Activated CD4-positive, alpha-beta T cell treated with anti-CD3 and anti-CD28 coated beads for 36 hours (primary cell): ENCODE data around the gene SNRPB. TPM values are rescaled to one million over a fixed set of nuclear protein-coding genes. Genes with fewer than 3 reads are reported as not detected.

Source experiments
- ATAC-seq: fragments of 200-7000 bp; cut with Tn5 transposase; one replicate; pipeline ENCODE4 v1.10.0; 2021; ENCODE audit warnings: mild to moderate bottlenecking, moderate library complexity
- CTCF ChIA-PET: fragments of 350-600 bp; sonication (Branson Sonifier 250); formaldehyde crosslinking; loops from one replicate; lab custom pipeline; 2021; ENCODE audit warnings: antibody characterized with exemption; lab: Charles Lee
- POLR2A ChIA-PET: fragments of 350-600 bp; sonication (Branson Sonifier 250); formaldehyde crosslinking; loops from one replicate; lab custom pipeline; 2021; ENCODE audit warnings: antibody characterized with exemption, inconsistent platforms; lab: Charles Lee
- DNase-seq: peaks from one replicate; pipeline ENCODE4 v3.0.0-alpha.2; 2020
- H3K27ac Mint-ChIP-seq: one replicate; pipeline ENCODE4 v1.8.0; 2021; ENCODE audit warnings: mixed read lengths
- H3K27me3 Mint-ChIP-seq: one replicate; pipeline ENCODE4 v1.8.0; 2021; ENCODE audit warnings: mixed read lengths
- H3K36me3 Mint-ChIP-seq: one replicate; pipeline ENCODE4 v1.8.0; 2021; ENCODE audit warnings: low read depth, mixed read lengths
- H3K4me1 Mint-ChIP-seq: one replicate; pipeline ENCODE4 v1.8.0; 2021; ENCODE audit warnings: mixed read lengths
- H3K4me3 Mint-ChIP-seq: one replicate; pipeline ENCODE4 v1.8.0; 2021; ENCODE audit warnings: mild to moderate bottlenecking, moderate library complexity, mixed read lengths
- H3K9me3 Mint-ChIP-seq: one replicate; pipeline ENCODE4 v1.8.0; 2021; ENCODE audit warnings: low read depth, mixed read lengths
- intact Hi-C, 2 experiments: fragments of 100-400 bp; cut with DNase I in 1 of 2; cut with micrococcal nuclease in 1 of 2; formaldehyde crosslinking; loops; one replicate each; pipeline versions ENCODE4 v1.14.2 to v1.15.1; 2022 to 2024; cut with DNase I, micrococcal nuclease
- total RNA-seq, 2 experiments: library from RNA; stranded (reverse); gene quantifications; one replicate each; pipeline ENCODE4 v1.2.3, GENCODE V29; 2021

The SNRPB gene
- 100 to 1,000 TPM; 348 to 466 TPM for total RNA-seq

DNA sequence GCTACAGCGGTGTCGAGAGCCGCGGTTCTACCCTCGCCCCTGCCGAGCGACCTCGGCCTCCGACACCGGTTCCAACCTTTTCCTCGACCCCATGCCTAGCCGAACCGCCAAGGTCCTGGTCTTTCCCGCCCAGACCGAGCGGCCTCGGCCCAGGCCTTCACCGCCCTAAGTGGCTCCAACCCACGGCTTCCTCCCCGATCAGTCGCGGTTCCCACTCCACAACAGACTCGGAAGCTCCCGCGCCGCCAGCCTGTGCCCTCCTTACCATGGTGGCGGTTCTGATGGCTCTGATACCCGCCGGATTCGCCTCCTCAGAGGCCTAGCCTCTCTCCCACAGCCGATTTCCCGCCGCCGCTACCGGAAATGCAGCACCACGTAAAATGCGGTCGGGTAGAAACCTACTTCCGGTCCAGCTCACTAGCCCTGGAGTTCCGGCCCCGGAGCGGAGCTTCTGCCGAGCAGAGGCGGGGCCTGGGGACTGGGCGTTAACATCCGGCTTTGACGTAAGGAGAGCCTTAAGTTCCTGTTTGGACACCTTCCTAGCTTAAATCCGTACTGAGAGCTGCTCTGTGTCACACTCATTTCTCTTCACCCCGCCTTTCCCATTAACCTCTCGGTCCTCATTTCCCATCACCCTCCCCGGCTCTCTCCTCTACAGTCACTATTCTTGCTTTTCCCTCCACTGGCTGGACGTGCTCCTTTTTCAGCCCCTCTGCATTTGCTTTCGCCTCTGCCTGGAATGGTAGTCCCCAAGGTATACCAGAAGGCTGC lies at the start of gene SNRPB:
Gene SNRPB (minus strand): TSS at position 367 of the 771 bp plus-strand sequence. CDS start 99 bp downstream, at position 268.
- H3K36me3 Mint-ChIP-seq = peaks cover 51% of the 10 kb centered on the region
- ChIA-PET CTCF (interaction anchor here (0.8 to 5.6 kb wide), 6 partner anchors 11 to 263 kb away, joined by 3 to 42 read pairs (median 5); no protein-coding TSS in a partner anchor), POLR2A (interaction anchor here (0.8 to 2.9 kb wide), 11 partner anchors 11 to 660 kb away, joined by 3 to 29 read pairs (median 5); partner anchors contain the start of genes NOP56 and ZNF343)
- no peaks in the 10 kb centered on the region for H3K27me3 Mint-ChIP-seq
- H3K4me1 Mint-ChIP-seq = peaks cover 49% of the 10 kb centered on the region
- no peaks in the 10 kb centered on the region for H3K9me3 Mint-ChIP-seq
- ATAC-seq (peak; percentile 99), DNase-seq (peak; percentile 98)
- H3K27ac Mint-ChIP-seq = peak within 1 kb of the TSS; percentile 100
- peak within 1 kb of the TSS; percentile 96 for H3K4me3 Mint-ChIP-seq
- intact Hi-C loops = loop anchor here (1.0 to 2.0 kb wide), 11 partner anchors 9 to 1352 kb away; partner anchors contain the start of genes NOP56 (in 2 of the 2), NSFL1C (in 1 of the 2), PCED1A (in 1 of the 2) and PSMF1 (in 1 of the 2)

DNA sequence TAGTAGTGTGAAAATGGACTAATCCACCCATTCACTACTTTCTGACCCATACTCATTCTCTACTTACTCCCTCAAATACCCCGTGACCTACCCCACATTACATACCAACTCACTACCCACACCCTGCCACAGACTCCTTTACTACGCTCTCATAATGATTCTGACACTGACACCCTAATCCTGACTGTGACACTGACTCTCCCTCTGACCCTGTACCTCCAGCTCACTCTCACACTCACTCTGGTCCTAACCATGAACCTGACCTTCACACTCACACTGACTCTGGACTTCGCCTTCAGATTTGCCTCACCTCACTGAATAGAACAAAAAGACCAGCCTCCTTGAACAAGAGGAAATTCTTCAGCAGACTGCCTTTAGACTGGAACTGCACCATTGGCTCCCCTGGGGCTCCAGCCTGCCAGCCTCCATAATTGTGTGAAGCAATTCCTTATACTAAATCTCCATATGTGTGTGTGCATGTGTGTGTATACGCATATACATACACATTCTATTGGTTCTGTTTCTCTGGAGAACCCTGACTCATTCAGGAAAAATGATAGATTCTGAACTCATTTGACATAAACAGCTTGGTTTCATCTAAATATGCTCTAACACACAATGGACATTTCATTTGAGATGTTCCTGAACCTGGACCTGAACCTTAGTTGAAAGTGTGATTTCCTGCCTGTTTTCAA lies 48.7 kb upstream of the SNRPB start:
- intact Hi-C loops = no loop called here
- ATAC-seq (peak; percentile 67), DNase-seq (no peak)
- Mint-ChIP-seq H3K27me3 (peaks cover 4% of the 10 kb centered on the region), H3K9me3 (no peaks in the 10 kb centered on the region), H3K36me3 (no peaks in the 10 kb centered on the region), H3K27ac (no peak overlapping the region), H3K4me1 (peaks cover 11% of the 10 kb centered on the region), H3K4me3 (no peak overlapping the region)
- CTCF ChIA-PET = interaction anchor here (0.9 to 5.9 kb wide), 4 partner anchors 11 to 125 kb away, joined by 3 to 73 read pairs (median 16); partner anchors contain the start of gene ZNF343
- POLR2A ChIA-PET = interaction anchor here (0.7 kb wide), 1 partner anchor 50 kb away, joined by 3 read pairs; no protein-coding TSS in a partner anchor

- ChIA-PET CTCF (interaction anchor here (0.6 to 0.7 kb wide), 2 partner anchors 289 to 830 kb away, joined by 3 read pairs; no protein-coding TSS in a partner anchor), POLR2A (no interaction called here)
- peaks cover 10% of the 10 kb centered on the region for H3K4me1 Mint-ChIP-seq
- H3K27me3 Mint-ChIP-seq = peaks cover 7% of the 10 kb centered on the region
- H3K9me3 Mint-ChIP-seq = no peaks in the 10 kb centered on the region
- no peak overlapping the region for H3K4me3 Mint-ChIP-seq
- no peak for ATAC-seq
- DNase-seq = no peak
- intact Hi-C loops = no loop called here
- H3K36me3 Mint-ChIP-seq = no peaks in the 10 kb centered on the region
- H3K27ac Mint-ChIP-seq = no peak overlapping the region
Observed at GRCh38 chr20:2518558-2518957, 48.0 kb upstream of the SNRPB start.

GRCh38 chr20:2518096-2518495 lies 47.5 kb upstream of the SNRPB start:
- ATAC-seq (no peak), DNase-seq (no peak)
- ChIA-PET CTCF (interaction anchor here (0.7 kb wide), 2 partner anchors 798 to 830 kb away, joined by 3 read pairs; no protein-coding TSS in a partner anchor), POLR2A (no interaction called here)
- H3K27me3 Mint-ChIP-seq = peaks cover 7% of the 10 kb centered on the region
- peaks cover 10% of the 10 kb centered on the region for H3K4me1 Mint-ChIP-seq
- intact Hi-C loops = no loop called here
- no peak overlapping the region for H3K4me3 Mint-ChIP-seq
- H3K36me3 Mint-ChIP-seq = no peaks in the 10 kb centered on the region
- H3K27ac Mint-ChIP-seq = no peak overlapping the region
- no peaks in the 10 kb centered on the region for H3K9me3 Mint-ChIP-seq

DNA sequence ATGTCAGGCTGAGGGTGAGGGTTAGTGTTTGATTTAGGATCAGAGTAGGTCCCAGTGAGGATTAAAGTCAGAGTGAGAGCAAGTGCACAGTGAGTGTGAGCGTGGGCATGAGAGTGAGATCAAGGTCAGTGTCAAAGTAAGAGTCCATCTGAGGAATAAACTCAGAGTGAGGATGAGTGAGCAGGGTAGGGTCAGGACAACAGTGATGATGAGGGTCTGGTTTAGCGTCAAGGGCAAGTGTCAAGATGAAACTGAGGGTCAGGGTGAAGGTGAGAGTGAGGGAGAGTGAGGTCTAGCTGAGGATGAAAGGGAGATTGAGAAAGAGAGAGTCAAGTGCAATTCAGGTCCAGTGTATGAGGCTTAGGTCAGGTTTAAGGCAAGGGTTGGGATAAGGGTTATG lies 45.8 kb upstream of the SNRPB start:
- ATAC-seq = no peak
- CTCF ChIA-PET = no interaction called here
- H3K36me3 Mint-ChIP-seq = no peaks in the 10 kb centered on the region
- peaks cover 7% of the 10 kb centered on the region for H3K4me1 Mint-ChIP-seq
- DNase-seq = no peak
- no peak overlapping the region for H3K27ac Mint-ChIP-seq
- no peaks in the 10 kb centered on the region for H3K9me3 Mint-ChIP-seq
- POLR2A ChIA-PET = no interaction called here
- peaks cover 10% of the 10 kb centered on the region for H3K27me3 Mint-ChIP-seq
- intact Hi-C loops = no loop called here
- H3K4me3 Mint-ChIP-seq = no peak overlapping the region

GRCh38 chr20:2515203-2515602 lies 44.6 kb upstream of the SNRPB start:
- no peaks in the 10 kb centered on the region for H3K36me3 Mint-ChIP-seq
- no peak for ATAC-seq
- peaks cover 6% of the 10 kb centered on the region for H3K4me1 Mint-ChIP-seq
- H3K27ac Mint-ChIP-seq = no peak overlapping the region
- no peak overlapping the region for H3K4me3 Mint-ChIP-seq
- ChIA-PET POLR2A (no interaction called here), CTCF (interaction anchor here (1.4 to 1.5 kb wide), 2 partner anchors 9 to 23 kb away, joined by 3 read pairs; no protein-coding TSS in a partner anchor)
- DNase-seq = no peak
- no peaks in the 10 kb centered on the region for H3K9me3 Mint-ChIP-seq
- H3K27me3 Mint-ChIP-seq = peaks cover 10% of the 10 kb centered on the region
- intact Hi-C loops = no loop called here

GRCh38 chr20:2509794-2510193 lies 39.2 kb upstream of the SNRPB start:
- Mint-ChIP-seq H3K4me1 (peaks cover 8% of the 10 kb centered on the region), H3K27me3 (peaks cover 7% of the 10 kb centered on the region), H3K4me3 (peak overlapping the region; percentile 85), H3K9me3 (no peaks in the 10 kb centered on the region), H3K36me3 (peaks cover 3% of the 10 kb centered on the region), H3K27ac (no peak overlapping the region)
- POLR2A ChIA-PET = interaction anchor here (1.4 to 3.4 kb wide), 2 partner anchors 39 to 142 kb away, joined by 3 to 12 read pairs; partner anchors contain the start of gene SNRPB
- DNase-seq (no peak), ATAC-seq (no peak)
- intact Hi-C loops = loop anchor here (1.0 to 2.0 kb wide), 7 partner anchors 15 to 407 kb away; partner anchors contain the start of genes SNRPB (in 2 of the 2), IDH3B (in 1 of the 2), NOP56 (in 1 of the 2) and PCED1A (in 1 of the 2)
- CTCF ChIA-PET = interaction anchor here (0.5 to 3.8 kb wide), 3 partner anchors 12 to 1308 kb away, joined by 3 to 73 read pairs (median 6); no protein-coding TSS in a partner anchor

- peak overlapping the region; percentile 85 for H3K4me3 Mint-ChIP-seq
- peak overlapping the region; percentile 95 for H3K27ac Mint-ChIP-seq
- intact Hi-C loops = loop anchor here (1.0 to 2.0 kb wide), 7 partner anchors 15 to 407 kb away; partner anchors contain the start of genes SNRPB (in 2 of the 2), IDH3B (in 1 of the 2), NOP56 (in 1 of the 2) and PCED1A (in 1 of the 2)
- ChIA-PET POLR2A (interaction anchor here (0.9 to 3.4 kb wide), 3 partner anchors 39 to 142 kb away, joined by 3 to 12 read pairs (median 5); partner anchors contain the start of gene SNRPB), CTCF (interaction anchor here (0.5 to 3.8 kb wide), 3 partner anchors 13 to 1309 kb away, joined by 3 to 73 read pairs (median 6); no protein-coding TSS in a partner anchor)
- DNase-seq (no peak), ATAC-seq (no peak)
- no peaks in the 10 kb centered on the region for H3K9me3 Mint-ChIP-seq
- H3K27me3 Mint-ChIP-seq = peaks cover 6% of the 10 kb centered on the region
- peaks cover 8% of the 10 kb centered on the region for H3K4me1 Mint-ChIP-seq
- peaks cover 3% of the 10 kb centered on the region for H3K36me3 Mint-ChIP-seq
Observed at GRCh38 chr20:2509468-2509781, 38.8 kb upstream of the SNRPB start.

- H3K4me3 Mint-ChIP-seq = peak within 1 kb of the TSS; percentile 85
- intact Hi-C loops = loop anchor here (1.0 to 2.0 kb wide), 9 partner anchors 15 to 1043 kb away; partner anchors contain the start of genes SNRPB (in 2 of the 2), IDH3B (in 1 of the 2), NOP56 (in 1 of the 2) and NSFL1C (in 1 of the 2)
- H3K4me1 Mint-ChIP-seq = peaks cover 8% of the 10 kb centered on the region
- DNase-seq = peak; percentile 88
- ChIA-PET CTCF (interaction anchor here (0.9 to 3.8 kb wide), 3 partner anchors 13 to 141 kb away, joined by 4 to 73 read pairs (median 6); no protein-coding TSS in a partner anchor), POLR2A (interaction anchor here (0.9 to 3.4 kb wide), 3 partner anchors 38 to 143 kb away, joined by 3 to 12 read pairs (median 5); partner anchors contain the start of gene SNRPB)
- peak; percentile 95 for ATAC-seq
- no peaks in the 10 kb centered on the region for H3K9me3 Mint-ChIP-seq
- H3K27me3 Mint-ChIP-seq = peaks cover 5% of the 10 kb centered on the region
- H3K36me3 Mint-ChIP-seq = peaks cover 3% of the 10 kb centered on the region
- H3K27ac Mint-ChIP-seq = peak within 1 kb of the TSS; percentile 95
Observed at GRCh38 chr20:2508631-2509467, 38.3 kb upstream of the SNRPB start, which contains the start of gene ZNF343. Gene ZNF343, minus strand, starts transcription at chr20:2508915. Its CDS starts 15,020 bp downstream, at chr20:2493895.
